Measurements from ENCODE around the gene SYNPR.

The SYNPR gene

DNA sequence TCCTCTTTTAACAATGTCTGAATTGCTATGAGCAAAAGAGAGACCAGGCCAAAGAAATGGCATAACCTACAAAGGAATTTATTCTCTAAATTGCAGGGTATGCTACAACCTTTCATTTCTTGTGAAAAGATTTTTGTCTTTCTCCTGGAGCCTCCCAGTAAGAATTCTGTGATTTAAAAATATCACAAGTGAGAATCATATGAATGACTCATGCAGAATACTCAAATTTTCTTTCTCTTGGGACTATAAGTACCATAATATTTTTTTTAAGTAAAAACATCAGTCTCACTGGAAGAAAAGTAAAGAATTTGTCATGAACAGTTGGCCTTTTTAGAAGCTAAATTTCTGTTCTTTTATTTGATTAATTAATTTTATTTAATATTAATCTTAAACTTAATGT is 26.3 kb downstream of the SYNPR start:
- no peak for DNase-seq (ENCODE audit: low read depth, low spot score)

DNA sequence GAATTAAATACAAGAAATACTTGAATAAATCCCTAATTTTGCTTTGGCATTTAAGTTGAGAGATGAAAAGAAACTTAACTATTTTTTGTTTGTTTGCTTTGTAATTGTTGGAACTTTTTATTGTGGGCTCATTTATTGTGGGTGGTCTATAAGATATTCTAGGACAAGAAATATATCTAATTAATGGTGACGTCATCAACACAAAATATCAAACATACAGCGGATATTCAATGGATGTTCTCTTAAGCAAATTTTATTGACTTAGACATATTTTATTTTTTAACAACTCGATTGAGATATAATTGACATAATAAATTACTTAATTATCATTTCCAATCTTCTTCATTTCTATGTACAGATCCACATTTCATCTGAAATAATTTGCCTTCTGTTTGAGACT is 30.0 kb downstream of the SYNPR start:
- DNase-seq (ENCODE audit: low read depth, low spot score) = no peak

- peak; percentile 12 for DNase-seq (ENCODE audit: low read depth, low spot score)
These were observed 31.7 kb downstream of the SYNPR start for GRCh38 chr3:63309768-63310167.

- no peak for DNase-seq (ENCODE audit: low read depth, low spot score)
These were observed 45.7 kb downstream of the SYNPR start for GRCh38 chr3:63323766-63324165.

DNA sequence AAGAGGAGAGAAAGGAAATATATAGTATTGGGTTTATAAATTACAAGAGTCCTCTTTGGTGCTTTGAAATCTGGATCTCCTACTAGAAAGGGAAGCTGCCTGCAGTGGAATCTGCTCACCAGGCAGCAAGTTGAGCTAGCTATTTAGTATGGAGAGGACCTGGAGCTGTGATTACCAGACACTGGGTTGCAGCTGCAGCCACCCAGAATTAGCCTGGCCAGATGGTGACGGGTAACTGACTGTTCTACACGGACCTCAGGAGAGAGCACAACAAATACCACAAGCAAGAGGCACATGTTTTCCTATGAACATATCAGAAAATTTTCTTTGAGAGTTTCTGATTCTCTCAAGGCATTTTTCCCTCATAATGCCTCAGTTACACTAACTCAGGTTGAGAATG is 46.5 kb downstream of the SYNPR start:
- no peak for DNase-seq (ENCODE audit: low read depth, low spot score)

- DNase-seq (ENCODE audit: low read depth, low spot score) = no peak
These were observed 47.3 kb downstream of the SYNPR start for GRCh38 chr3:63325386-63325785.

DNA sequence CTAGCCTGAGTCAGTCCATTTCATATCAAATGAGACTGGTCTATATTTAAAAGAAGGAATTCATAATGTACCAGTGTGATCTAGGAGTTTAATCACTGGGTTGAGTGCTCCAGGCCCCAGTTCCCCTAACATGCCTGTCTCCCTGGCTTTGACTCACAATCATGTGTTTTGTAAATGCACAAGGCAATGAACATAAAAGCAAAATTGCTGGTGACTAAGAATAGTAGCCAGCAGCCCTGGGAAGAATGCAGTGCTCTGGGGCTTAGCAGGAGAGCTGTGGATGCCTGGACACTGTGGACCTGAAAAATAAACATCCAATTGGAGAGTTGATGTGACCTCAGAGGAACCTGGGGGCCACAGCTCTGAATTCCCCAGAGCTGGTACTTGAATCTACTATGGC is 50.3 kb downstream of the SYNPR start:
- DNase-seq (ENCODE audit: low read depth, low spot score) = no peak

DNA sequence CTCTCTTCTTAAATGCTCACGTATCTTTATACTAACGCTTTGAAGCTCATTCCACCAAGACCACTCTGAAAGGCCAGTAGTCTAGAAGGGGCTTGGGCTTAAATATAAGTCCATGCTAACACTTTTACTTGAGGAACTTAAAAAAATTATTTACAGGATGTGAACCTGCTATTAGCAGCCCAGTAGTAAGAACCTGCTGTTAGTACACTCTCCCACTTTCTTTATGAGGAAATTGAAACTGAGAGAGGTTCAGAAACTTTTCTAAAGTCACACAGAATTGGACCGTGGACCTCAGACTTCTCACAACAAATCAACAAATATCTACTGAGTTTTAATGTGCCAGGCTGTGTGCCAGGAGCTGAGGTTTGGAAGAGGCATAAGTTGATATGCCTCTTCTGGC is 53.4 kb downstream of the SYNPR start:
- no peak for DNase-seq (ENCODE audit: low read depth, low spot score)

DNA sequence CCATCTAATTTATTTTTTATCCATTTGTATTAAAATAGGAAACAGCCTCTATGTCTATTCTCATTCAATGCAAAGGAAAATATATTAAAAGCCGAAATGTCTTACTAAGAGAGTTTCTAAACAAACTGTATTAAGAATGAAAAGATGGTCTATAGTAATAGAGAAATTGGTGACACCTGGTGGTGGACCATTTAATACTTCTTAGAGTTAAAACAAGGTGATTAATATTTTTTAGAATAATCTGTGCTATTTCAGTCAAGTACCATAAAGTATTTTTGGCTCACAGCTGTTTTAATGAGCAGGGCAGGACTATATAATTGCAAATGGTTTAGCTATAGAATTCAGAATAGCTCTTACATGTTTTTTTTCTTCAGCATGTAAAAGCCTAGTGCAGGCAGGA is 55.7 kb downstream of the SYNPR start:
- no peak for DNase-seq (ENCODE audit: low read depth, low spot score)

- no peak for DNase-seq (ENCODE audit: low read depth, low spot score)
These were observed 60.2 kb downstream of the SYNPR start for GRCh38 chr3:63338351-63338750.

GRCh38 chr3:63343674-63344073 is 65.6 kb downstream of the SYNPR start:
- peak; percentile 76 for DNase-seq (ENCODE audit: low read depth, low spot score)

GRCh38 chr3:63344661-63345060 is 66.6 kb downstream of the SYNPR start:
- DNase-seq (ENCODE audit: low read depth, low spot score) = no peak

GRCh38 chr3:63349583-63350573 is 71.8 kb downstream of the SYNPR start:
- DNase-seq (ENCODE audit: low read depth, low spot score) = no peak

- no peak for DNase-seq (ENCODE audit: low read depth, low spot score)
These were observed 73.3 kb downstream of the SYNPR start for GRCh38 chr3:63351159-63352007.

DNA sequence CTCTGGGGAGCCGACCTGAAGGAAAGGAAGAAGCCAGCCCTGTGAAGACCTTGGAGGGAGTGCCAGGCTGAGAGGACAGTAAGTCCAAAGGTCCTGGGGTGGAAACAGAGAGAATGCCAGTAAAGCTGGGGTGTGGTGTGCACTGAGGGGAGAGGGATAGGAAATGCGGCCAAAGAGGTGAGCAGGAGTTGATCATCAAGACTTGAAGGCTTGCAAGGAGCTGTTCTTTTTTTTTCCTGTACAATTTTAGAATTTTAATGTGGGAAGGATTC is 73.8 kb downstream of the SYNPR start:
- DNase-seq (ENCODE audit: low read depth, low spot score) = no peak

DNA sequence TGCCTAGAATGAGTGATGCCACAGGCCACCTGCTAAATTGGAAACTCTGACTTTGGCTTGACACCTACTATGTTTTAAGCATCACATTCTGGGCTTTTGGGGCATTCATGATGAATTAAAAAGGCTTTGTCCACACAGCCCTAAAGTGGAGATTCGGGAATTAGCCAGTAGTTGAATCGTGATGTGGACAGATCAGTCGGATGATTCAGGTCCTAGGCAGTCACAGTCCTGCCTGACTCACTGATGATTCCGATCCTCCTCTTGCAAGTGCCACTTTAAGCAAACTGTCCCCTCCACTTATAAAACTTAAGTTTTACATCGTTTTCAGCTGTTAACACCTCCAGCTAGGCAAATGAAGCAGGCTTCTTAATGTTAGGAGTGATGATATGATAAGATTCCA is 75.3 kb downstream of the SYNPR start:
- DNase-seq (ENCODE audit: low read depth, low spot score) = no peak

DNA sequence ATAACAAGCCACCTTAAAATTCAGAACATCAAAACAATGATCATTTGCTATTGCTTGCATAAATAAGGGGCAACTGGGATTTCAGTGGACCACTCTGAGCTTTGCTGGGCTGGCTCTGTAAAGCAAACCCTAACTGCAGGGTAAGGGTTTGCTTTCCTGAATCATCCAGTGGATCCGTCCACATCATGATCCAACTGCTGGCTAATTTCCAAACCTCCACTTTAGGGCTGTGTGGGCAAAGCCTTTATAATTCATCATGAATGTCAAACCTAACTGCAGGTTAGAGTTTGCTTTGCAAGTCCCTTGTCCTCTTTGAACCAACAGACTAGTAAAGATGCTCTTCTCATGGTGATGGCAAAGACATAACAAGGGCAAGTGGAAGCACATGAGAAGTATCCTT is 76.1 kb downstream of the SYNPR start:
- no peak for DNase-seq (ENCODE audit: low read depth, low spot score)

DNA sequence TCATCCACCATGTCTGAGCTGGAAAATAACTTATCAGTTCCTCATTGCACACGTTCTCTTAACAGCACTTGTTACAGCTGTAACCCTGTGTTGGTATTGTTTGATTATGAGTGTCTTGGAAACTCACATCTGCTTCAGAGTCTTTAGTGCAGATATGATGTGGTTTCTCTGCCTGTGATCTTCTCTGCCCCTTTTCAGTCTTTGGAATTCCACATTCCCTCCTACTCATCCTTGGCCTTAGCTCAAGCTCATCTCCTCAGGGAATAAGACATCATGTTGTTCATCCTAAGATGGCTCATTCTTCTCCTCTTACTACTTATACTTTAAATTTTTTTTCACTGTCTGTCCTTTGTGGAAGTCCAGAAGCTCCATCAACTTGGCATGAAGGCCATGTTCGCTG is 77.7 kb downstream of the SYNPR start:
- no peak for DNase-seq (ENCODE audit: low read depth, low spot score)

GRCh38 chr3:63364495-63364894 is 86.4 kb downstream of the SYNPR start:
- DNase-seq (ENCODE audit: low read depth, low spot score) = no peak

GRCh38 chr3:63364910-63365309 is 86.8 kb downstream of the SYNPR start:
- DNase-seq (ENCODE audit: low read depth, low spot score) = no peak

DNA sequence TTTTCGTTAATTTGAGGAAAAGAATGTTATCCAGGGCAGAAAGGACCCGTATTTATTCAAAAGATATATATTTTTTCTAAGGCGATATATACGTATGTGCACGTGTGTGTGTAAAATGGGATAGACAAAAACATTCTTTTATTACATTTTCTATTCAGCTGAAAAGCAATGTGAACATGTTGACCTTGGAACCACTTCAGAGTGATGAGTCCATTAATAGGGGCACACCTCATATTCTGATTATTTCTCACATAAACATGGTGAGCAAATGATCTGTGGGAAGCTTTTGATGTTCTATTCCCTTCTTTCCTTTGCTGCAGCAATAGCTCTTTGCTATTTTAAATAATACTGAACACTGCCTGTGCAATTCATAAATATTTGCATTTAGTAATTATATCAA is 87.6 kb downstream of the SYNPR start:
- DNase-seq (ENCODE audit: low read depth, low spot score) = no peak

- no peak for DNase-seq (ENCODE audit: low read depth, low spot score)
These were observed 92.0 kb downstream of the SYNPR start for GRCh38 chr3:63370094-63370493.

GRCh38 chr3:63383040-63383439 is 104.9 kb downstream of the SYNPR start:
- DNase-seq (ENCODE audit: low read depth, low spot score) = no peak
